ENCODE measurements around the gene MYCBP2.
"Not testable (repeated sequence)": the region's sequence is repeated elsewhere in the genome, so short reads cannot be mapped to it uniquely, and the experiment has no call there.

Gene MYCBP2, protein sequence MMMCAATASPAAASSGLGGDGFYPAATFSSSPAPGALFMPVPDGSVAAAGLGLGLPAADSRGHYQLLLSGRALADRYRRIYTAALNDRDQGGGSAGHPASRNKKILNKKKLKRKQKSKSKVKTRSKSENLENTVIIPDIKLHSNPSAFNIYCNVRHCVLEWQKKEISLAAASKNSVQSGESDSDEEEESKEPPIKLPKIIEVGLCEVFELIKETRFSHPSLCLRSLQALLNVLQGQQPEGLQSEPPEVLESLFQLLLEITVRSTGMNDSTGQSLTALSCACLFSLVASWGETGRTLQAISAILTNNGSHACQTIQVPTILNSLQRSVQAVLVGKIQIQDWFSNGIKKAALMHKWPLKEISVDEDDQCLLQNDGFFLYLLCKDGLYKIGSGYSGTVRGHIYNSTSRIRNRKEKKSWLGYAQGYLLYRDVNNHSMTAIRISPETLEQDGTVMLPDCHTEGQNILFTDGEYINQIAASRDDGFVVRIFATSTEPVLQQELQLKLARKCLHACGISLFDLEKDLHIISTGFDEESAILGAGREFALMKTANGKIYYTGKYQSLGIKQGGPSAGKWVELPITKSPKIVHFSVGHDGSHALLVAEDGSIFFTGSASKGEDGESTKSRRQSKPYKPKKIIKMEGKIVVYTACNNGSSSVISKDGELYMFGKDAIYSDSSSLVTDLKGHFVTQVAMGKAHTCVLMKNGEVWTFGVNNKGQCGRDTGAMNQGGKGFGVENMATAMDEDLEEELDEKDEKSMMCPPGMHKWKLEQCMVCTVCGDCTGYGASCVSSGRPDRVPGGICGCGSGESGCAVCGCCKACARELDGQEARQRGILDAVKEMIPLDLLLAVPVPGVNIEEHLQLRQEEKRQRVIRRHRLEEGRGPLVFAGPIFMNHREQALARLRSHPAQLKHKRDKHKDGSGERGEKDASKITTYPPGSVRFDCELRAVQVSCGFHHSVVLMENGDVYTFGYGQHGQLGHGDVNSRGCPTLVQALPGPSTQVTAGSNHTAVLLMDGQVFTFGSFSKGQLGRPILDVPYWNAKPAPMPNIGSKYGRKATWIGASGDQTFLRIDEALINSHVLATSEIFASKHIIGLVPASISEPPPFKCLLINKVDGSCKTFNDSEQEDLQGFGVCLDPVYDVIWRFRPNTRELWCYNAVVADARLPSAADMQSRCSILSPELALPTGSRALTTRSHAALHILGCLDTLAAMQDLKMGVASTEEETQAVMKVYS (N-terminal part only)

DNA sequence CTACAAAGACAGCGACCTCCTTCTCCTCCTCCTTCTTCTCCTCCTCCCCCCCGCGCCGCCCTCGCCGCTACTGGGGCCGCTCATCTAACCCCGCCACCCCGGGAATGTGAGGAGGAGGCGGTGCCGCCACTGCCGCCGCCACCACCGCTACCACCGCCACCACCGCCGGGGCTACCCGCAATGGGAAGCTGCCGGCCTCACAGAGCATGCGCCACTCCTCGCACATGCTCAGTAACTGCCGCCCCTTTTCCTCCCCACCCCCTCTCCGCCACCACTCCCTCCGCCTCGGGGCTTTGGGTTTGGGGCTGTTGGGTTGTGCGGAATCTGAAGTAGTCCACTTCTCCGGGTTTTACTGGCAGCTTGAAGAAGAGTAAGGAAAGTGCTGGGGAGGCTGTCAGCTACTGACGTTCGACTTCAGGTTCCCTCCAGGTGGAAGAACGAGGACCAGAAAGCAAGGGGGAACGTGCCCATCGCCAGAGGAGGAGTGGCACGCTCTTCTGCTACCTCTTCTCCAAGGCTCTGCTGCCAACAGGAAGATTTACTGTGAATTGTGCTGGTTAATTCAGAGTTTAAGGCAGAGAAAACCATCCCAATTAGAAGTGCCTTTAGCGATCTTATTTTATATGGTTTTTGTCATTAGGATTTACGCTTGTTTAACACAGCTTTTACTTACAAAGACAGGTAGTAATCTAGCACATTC lies at the start of gene MYCBP2:
Gene MYCBP2 (minus strand): TSS at position 190 of the 700 bp plus-strand sequence. CDS start 319 bp downstream, outside the sequence.
- no peak for FAIRE-seq

DNA sequence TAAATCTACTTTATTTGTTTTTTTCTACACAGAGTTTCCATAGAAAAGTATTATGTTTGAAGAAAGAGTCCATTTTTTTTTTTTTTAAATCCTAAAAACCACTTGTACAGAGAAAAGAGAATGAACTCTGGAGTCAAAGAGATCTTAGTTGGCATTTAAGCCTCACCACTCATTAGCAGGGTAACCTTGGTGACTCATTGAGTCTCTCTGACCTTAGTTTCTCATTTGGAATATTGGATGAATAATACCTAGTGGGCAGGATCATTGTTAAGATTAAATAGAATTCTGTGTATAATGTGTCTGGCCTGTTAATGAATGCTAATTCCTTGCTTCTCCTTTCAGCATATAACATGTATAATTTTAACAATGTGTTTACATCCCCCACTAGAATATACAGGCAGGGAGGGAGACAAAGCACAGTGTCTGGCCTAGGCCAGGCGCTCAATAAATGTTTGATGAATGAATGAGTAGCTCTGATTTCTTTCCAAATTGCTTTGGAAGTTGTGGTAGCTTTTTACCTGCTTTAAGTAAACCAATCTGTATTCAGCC lies 48.7 kb upstream of the MYCBP2 start:
- FAIRE-seq: no peak

DNA sequence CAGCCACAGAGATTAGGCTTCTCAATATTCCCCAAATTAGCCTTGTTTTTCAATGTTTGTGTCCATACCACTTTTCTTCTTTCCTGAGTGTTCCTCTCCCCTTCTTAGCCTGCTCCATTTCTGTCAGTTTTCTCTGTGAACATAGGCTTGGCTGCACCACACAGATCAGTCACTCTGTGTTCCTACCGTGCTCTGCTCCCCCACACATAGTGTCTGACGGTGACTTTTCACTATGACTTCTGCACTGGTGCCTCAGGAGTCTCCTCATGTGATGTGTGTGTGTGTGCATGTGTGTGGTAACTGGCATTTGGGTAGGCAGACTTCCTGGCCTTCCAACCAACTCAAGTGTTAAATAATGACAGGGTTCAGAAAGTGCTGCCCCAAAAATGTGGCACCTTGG lies 47.9 kb upstream of the MYCBP2 start:
- no peak for FAIRE-seq

DNA sequence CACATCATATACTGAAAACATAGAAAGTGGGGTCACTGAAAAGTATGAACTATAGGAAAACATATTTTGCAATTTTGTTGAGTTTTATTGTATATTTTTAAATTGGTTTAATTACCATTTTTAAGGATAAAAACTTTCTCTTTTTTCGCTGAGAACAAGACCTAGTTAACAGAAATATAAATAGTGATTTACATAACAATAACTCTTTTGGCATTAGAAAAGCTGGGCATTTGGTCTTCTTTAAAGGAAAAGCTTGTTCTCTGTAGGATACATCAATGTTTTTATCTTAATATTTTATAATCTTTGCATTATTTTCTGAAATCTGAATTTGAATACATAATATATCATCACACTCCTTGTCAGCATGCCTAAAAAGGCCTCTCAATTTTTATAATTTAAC lies 47.4 kb upstream of the MYCBP2 start:
- FAIRE-seq: peak; percentile 36

DNA sequence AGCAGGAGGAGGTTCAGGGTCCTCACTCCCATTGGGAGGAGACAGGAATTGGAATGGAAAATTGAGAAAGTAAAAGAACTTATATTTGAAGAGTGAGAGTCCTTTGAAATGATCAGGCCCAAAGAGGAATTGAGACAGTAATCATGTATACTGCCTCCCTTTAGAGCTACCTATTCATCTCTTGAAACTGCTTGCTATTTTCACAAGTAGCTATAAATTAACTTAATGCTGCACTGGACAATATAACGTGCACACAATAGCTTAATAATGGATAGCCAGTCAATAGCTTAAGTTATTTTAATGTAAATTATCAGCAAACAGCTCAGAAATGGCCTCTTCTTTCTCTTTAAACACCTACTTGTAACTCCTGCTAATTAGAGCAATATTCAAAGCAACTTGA lies 46.6 kb upstream of the MYCBP2 start:
- FAIRE-seq: no peak

DNA sequence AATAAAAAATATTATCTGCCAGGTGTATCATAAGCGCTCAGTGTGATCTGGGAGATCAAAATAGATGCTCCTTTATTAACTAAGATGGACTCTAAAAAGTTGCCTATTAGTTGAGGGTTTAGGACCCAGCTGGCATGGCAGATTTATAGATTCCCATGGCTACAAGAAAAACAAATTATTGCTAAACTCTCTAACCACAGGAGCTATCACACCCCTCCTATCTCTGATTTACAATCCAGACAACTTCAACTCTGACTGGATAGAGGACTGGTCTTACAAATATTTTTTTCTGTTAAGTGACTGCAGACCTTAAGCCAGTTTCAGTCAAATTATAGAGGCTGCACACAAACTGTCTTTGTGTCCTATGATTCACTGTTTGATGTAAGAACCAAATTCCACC lies 45.4 kb upstream of the MYCBP2 start:
- no peak for FAIRE-seq

DNA sequence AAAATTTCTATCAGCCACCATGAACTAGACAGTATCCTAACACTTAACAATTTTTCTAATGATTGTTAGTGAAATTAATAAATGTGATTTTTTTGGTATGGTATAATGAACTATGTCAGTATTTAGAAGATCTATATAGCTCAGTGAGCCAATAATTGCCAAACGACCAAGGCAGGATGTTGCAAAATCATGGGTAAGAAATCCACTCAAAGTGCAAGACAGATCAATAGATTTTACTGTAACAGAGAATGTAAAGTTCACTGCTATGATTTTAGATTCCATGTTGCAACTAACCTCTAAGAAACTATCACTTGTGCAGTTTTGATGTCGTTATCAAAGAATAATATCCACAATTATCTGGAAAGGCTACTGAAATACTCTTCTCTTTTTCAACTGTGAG lies 44.0 kb upstream of the MYCBP2 start:
- FAIRE-seq: no peak

DNA sequence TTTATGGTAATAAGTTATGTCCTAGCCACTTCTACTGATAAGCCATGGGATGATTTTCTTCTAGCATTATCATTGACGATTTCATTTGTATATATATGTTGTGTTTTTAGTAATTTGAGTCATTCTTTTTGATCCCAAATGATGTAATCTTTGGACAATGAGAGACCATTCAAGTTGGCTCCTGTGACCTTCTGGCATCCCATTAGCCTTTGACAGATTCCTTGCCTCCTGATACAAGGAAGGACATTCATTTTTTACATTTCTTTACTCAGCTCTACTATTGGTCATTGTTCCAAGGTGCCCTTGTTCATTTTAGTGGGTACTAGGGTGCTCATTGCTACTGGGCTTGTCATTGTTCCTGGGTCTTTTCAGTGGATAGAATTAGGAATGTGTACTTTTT lies 35.3 kb upstream of the MYCBP2 start:
- FAIRE-seq: no peak

DNA sequence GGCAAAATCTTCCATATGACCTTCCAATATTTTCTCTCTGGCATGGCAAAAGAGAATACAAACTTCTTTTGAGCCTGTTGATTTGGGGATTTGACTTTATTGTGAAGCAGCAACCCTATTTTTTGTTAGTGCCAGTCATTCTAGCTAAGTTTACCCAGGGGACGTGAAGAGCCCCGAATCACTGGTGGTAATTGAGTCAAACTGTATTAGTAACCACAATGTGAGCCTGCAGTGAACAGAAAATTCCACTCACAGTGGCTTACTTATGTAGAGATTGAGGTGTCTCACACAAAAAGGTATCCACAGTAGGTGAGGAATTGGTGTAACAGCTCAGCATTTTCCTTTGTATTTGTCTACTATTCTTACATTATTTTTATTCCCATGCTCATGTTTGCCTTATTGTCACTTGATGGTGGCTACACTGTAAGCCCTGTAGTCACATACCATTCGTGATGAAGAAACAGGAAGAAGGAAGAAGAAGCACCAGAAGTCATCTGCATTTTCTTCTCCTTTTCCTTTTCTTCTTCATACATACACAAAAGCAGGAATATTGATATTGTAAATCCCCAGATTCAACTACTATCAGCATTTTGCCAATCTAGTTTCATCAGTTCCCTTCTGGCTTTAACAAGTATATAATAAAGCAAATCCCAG lies 33.3 kb upstream of the MYCBP2 start:
- no peak for FAIRE-seq

DNA sequence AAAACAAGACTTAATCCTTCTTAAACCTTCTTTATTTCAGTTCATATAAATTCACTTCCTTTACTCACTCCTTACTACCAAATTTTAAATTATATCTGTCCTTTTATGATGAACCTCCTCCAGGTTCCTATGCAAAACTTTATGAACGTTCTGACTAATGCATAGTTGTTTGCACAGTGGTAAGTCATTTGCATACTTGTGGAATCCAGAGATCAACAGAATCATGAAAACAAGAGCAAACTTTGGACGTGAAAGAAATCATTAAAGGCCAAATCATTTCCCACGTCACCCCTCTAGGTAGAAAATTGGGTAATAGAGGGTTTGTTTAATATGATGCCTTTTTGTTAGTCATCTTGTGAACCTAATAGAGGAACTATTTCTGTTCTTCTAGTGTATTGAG lies 32.3 kb upstream of the MYCBP2 start:
- no peak for FAIRE-seq

DNA sequence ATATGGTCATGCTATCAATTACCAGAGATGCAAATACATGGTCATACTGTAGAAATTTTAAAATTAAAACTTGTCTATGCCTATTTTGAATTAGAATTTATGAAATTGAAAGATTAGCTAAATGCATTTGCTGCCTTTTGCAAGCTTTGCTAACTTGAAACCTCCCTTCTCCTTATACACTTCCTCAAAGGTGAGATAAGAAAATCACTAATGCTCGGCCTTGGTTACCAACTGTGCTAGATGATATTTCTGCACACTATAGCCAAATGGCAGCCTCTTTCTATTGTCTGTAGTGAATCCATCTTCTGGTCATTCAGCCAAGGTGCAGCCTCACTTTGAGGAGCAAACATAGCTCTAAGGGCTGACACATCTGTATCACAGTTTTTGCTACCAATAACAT lies 31.1 kb upstream of the MYCBP2 start:
- no peak for FAIRE-seq

DNA sequence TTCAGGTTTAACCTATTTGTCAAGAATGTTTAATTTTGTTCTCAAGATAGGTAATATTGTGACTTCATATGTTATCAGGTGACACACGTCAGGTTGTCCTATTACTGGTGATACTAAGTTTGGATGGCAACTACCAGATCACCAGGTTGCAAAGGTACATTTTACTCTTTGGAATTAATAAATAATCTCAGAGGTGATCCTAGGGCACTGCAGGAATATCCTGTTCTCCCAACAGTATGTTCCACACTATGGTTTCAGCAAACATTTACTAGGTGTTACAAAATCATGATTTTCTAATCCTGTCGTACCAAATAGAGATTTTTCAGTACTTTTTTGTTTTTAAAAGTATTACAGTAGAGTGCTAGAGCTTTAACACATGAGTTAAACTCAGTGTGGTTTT lies 29.3 kb upstream of the MYCBP2 start:
- FAIRE-seq: no peak

DNA sequence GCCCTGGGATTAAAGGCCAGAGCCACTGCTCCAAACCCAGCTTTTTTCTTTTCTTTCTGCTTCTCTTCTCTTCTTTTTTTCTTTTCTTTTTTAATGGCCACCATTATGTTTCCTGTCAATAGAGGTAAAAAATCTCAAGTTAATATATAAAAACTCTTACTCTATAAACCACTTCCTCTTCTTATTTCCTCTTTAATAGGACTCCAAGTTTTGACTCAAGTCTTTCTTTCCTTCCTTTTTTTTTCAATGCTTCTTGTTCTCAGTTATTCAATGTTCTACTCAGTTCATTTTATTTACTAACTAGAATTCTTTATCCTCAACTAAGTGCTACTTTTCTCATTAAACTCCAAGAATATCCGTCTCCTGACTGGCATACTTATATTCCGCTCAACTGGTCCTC lies 27.1 kb upstream of the MYCBP2 start:
- no peak for FAIRE-seq

DNA sequence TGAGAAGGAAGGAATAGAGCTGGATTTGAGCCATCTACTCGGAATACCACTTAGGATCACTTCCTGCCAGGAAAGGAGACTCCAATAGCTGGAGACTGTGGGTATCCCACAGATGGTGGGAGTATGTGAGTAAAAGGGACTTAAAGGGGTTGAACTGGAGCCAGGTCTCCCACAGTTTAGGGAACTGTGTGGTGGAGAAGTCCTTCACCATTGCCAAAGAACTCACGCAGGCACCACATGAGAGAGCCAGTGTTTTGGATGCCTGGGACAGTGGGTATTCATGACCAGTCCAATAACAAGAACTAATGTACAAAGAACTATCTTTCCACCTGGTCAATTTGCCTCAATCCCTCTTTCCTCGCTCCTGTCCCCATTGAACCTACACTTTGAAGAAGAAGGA lies 24.4 kb upstream of the MYCBP2 start:
- FAIRE-seq: no peak

DNA sequence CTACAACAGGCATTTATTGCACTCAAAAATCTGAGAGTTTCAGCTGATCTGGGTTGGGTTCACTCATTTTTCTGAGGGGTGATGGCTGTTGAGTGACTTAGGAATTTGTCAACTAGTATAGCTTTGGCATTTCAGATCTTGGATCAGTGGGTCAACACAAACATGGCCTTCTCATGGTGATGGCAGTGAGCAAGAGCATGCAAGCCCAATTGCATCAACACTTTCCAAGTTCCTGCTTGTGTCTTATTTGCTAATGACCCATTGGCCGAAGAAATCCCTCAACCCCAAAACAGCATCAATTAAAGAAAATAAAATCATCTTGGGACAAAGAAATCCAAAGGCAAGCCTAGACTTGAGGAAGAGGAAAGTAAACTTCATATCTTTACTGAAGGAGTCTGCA lies 23.9 kb upstream of the MYCBP2 start:
- FAIRE-seq: no peak

DNA sequence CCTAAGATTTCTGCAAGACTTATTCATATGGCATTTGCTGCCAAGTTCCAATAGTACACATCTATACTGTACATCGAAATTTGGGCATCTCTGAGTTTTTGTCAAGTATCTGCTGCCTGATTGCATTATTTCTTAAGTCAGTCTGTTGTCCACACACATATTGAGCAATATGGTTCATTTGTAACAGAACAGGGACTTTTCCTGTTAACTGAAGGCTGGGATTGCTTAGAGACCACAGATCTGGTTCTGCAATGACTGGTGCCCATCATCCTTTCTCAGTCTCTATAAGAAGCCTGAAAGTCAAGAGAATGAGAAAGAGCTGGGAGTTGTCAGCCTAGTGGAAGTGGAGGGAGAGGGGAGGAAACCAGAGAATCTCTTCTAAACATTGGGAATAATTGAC lies 22.5 kb upstream of the MYCBP2 start:
- no peak for FAIRE-seq

DNA sequence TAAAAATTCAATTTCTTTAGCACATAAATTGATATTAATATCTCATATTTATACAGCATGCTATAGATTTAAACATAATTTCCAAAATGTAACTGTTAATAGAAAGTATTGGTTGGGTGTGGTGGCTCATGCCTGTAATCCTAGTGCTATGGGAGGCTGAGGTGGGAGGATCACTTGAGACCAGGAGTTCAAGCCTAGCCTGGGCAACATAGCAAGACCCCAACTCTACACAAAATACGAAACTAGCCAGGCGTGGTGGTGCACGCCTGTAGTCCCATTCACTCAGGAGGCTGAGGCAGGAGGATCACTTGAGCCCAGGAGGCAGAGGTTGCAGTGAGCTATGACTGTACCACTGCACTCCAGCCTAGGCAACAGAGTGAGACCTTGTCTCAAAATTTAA lies 20.5 kb upstream of the MYCBP2 start:
- FAIRE-seq: not testable (repeated sequence)

DNA sequence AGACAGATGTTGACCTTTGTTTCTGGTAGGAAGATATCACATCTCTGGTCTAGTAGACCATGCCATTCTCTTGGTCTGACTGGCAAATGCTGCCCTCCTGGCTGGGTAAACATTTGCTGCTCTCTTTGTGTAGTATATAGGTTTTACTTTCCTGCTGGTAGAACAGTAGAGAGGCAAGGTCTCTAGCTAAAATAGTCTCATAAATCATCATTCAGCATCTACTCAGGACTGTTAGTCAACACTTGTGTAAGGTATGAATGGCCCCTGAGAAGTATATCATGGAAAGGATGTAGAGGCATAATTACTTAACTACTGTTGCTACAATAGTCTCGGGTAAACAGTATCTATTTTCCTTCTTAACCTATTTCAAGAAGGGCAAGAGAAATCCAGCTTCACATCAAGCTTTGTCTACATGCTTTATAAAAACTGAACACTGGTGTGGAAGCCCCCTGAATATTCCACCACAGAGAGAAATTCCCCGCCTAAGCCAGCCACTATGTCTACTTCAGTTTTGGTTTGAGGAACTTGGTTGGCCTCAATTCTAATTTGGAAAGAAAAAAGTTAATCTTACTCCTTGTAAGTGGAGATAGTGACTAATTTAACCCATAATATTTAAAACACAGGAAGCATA lies 18.4 kb upstream of the MYCBP2 start:
- no peak for FAIRE-seq

DNA sequence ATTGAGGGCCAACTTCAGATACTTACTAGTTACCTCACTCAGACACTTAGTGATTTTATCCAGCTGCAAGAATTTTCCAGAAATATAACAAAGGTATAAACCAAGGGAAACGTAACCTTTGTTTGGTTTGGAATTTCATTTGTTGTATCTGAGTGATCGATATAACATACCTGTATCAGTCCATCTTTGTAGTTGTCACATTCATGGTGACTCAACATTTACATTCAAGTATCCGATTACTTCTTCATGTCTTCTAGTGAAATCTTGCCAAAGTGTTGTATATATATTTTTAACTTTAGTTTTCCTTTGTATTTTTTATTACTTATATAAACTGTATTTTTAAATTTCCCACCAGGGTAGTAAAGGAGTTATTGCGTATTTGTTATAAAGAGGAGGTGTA lies 16.9 kb upstream of the MYCBP2 start:
- FAIRE-seq: peak; percentile 51

DNA sequence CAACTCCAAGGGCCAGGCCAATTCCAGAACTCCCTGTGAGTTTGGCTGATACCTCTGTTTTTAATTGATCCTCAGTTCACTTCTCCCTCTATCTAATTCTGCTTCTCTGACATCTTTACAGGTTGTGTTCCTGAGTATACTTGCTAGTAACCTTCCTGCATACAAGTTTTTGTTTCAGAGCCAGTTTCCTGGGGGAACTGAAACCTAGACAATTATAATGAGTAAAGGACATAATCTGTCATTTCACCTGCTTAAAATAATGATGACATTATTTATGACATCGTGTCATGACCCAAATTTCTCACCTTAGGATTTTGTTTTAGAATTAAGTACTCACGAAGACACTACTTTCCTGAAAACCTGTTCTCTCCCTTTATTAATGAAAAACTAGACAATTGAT lies 12.5 kb upstream of the MYCBP2 start:
- FAIRE-seq: no peak

DNA sequence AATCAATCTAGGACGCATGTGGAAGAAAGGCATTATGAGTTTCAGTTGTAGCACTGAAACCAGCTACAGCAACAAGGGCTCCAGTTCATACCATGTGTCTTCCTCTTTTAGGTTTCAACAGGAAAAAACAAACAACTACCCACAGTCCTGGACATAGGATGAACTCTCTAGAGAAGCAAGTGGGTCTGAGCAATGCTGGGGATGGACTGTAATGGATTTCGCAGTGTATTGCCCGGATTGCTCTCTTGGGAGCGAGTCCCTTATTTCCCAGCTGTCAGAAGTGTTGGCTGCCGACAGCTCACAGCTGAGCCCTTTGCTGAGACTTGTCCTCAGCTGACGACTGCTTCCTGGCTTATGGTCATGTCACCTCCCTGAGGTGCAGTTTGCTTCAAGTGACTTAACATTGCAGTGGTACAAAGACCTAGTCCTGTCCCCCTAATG lies 12.1 kb upstream of the MYCBP2 start:
- no peak for FAIRE-seq

All from colon (tissue), 2 donors.